WERI-Rb-1 (cell line): Measurements from ENCODE around the gene POLR1A.

ENCODE experiments used
- DNase-seq: peaks from one replicate; pipeline ENCODE4 v3.0.0-alpha.2; 2020
- H3K27ac ChIP-seq: fragments of 250-450 bp; sonication (Bioruptor Pico); 2 replicates; pipeline ENCODE4 v1.5.1; 2020; ENCODE audit warnings: mild to moderate bottlenecking, moderate library complexity
- H3K27me3 ChIP-seq: fragments of 250-450 bp; sonication (Bioruptor Pico); 2 replicates; pipeline ENCODE4 v1.5.1; 2021; ENCODE audit warnings: mild to moderate bottlenecking, low read depth, moderate library complexity; ENCODE audit not compliant: insufficient read depth, severe bottlenecking
- H3K36me3 ChIP-seq: fragments of 250-450 bp; sonication (Bioruptor Pico); 2 replicates; pipeline ENCODE4 v1.5.1; 2020; ENCODE audit warnings: mild to moderate bottlenecking, moderate library complexity
- H3K4me3 ChIP-seq: 2 replicates; pipeline ENCODE4 v1.5.1; 2011; ENCODE audit warnings: low read depth, mild to moderate bottlenecking, control low read depth, low read length
- H3K9me3 ChIP-seq: fragments of 250-450 bp; sonication (Bioruptor Pico); 2 replicates; pipeline ENCODE4 v1.5.1; 2021; ENCODE audit warnings: mild to moderate bottlenecking, moderate library complexity; ENCODE audit not compliant: severe bottlenecking
- CTCF ChIP-seq: IDR thresholded peaks from 2 replicates; pipeline ENCODE4 v1.5.1; 2011; ENCODE audit warnings: low read depth, mild to moderate bottlenecking, control low read depth, inconsistent platforms, low read length

Gene POLR1A

DNA sequence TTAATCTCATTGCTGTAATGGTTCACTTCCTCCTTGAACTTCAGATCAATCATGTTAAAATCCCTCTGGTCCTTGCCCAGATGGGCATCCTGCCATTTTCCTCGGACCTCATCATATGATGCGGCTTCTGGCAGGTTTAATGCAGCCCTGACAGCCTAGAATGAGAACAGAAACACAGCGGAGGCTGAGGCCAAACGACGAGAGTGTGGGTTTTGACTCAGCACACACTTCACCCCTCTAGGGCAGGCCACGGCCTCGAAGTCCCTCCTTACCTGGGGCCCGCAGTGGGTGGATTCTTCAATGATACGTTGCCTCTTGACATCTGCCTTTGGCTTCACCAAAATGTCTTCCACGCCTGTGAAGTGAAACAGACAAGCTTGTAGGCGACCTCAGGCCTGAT, 56.8 kb downstream of the POLR1A start:
- no peak for TF ChIP-seq CTCF
- Histone ChIP-seq H3K27me3 (no peaks in the 10 kb centered on the region), H3K9me3 (no peaks in the 10 kb centered on the region), H3K4me3 (no peak overlapping the region), H3K36me3 (peaks cover 80% of the 10 kb centered on the region), H3K27ac (no peak overlapping the region)
- DNase-seq = no peak

DNA sequence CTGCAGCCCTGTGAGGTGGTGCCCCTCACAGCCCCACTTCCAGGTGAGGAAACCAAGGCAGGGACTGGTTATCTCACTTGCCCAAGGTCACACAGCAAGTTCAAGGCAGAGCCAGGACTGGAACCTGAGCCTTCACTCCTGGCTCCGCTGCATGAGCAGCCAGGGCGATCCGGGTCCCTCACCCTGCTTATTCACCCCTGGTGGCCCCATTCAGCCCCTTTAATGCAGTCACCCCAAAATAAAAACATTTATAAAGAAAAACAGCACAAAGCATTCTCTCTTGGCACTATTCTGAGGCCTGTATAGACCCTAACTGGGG, 57.3 kb downstream of the POLR1A start:
- peaks cover 79% of the 10 kb centered on the region for H3K36me3 ChIP-seq

DNA sequence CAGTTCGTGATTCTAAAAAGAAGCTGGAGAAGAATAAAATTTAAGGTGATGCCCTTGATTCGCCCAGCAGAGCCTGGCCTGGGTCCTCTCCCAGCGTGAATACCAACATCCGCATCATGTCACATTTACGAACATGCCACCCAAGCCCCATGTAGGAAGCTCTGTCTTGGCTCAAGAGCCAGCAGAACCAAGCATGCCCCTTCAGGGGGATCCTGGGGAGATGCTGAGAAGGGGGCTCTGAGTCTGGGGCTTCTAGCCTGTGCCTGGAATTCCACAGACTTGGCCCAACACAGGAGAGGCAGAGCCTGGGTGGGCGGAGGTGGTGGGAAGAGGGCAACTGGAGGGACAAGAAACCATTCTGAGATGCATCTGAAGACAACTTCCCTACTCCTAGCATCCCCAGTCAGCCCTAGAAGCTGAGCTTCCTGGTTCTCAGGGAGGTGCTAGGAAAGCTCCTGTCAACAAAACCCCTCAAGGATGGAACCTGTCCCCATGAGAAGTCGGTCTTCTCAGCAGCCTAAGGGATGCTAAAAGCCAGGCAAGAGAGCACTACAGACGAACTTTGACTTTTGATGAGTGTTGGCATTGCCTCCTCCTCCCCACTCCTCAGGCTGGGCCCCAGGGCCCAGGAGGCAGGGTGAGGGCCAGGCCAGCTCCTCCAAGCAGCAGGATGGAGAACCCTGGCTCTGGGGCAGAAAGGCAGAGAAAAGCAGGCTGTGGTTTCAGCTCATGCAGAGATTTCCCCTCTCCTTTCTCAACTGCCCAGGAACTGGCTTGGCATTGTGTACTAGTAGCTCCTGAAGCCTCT, 57.9 kb downstream of the POLR1A start:
- no peak for TF ChIP-seq CTCF
- DNase-seq = no peak
- Histone ChIP-seq H3K4me3 (no peak overlapping the region), H3K27me3 (no peaks in the 10 kb centered on the region), H3K9me3 (no peaks in the 10 kb centered on the region), H3K27ac (no peak overlapping the region), H3K36me3 (peaks cover 75% of the 10 kb centered on the region)

More for the DNA sequence above, 57.3 kb downstream of the POLR1A start:
- DNase-seq = no peak
- Histone ChIP-seq H3K27ac (no peak overlapping the region), H3K4me3 (no peak overlapping the region), H3K9me3 (no peaks in the 10 kb centered on the region), H3K27me3 (no peaks in the 10 kb centered on the region)
- TF ChIP-seq CTCF = no peak

DNA sequence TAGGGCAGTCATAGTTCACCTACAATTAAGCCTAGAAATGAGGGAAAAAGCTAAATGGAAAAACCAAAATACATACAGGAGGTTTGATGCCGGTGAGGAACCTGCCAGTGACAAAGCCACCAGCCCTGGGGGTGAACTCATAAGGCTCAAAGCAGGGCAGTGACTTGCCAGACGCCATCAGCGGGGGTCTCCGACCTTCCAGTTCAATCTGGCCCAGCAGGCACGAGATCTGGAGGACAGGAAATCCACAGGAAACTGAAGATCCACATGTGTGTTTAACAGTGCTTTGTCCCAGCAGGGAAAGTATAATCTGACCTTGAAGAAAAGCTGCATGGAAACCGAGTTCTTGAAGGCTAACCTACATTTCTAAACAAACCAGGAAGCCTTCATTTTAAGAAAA, 60.1 kb downstream of the POLR1A start:
- Histone ChIP-seq H3K27ac (no peak overlapping the region), H3K36me3 (peaks cover 74% of the 10 kb centered on the region), H3K27me3 (no peaks in the 10 kb centered on the region), H3K4me3 (no peak overlapping the region), H3K9me3 (no peaks in the 10 kb centered on the region)
- no peak for TF ChIP-seq CTCF
- DNase-seq = no peak

DNA sequence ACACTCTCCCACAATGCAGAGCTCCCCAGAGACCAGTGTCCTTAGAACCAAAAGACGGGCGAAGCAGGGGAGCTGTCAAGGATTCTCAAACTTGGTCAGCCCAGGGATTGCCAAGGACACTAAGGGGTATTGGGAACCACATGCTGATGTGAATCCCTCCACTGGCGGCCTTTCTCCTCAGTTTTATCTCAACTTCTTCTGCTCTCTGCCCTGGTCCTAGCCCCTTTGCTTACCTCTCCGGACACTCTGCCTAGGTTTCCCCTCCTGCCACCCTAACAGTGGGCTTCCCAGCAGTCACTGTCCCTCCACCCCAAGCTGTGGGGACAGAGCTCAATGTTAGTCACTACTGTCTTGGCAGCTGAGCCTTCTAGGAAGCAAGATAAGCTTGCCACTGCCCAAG, 61.1 kb downstream of the POLR1A start:
- no peak for DNase-seq
- Histone ChIP-seq H3K9me3 (no peaks in the 10 kb centered on the region), H3K27ac (no peak overlapping the region), H3K36me3 (peaks cover 76% of the 10 kb centered on the region), H3K4me3 (no peak overlapping the region), H3K27me3 (no peaks in the 10 kb centered on the region)
- TF ChIP-seq CTCF = no peak

GRCh38 chr2:86044045-86044444, 61.6 kb downstream of the POLR1A start:
- Histone ChIP-seq H3K9me3 (no peaks in the 10 kb centered on the region), H3K36me3 (peaks cover 76% of the 10 kb centered on the region), H3K4me3 (no peak overlapping the region), H3K27ac (no peak overlapping the region), H3K27me3 (no peaks in the 10 kb centered on the region)
- no peak for DNase-seq
- no peak for TF ChIP-seq CTCF
